Occipital lobe (tissue), 2 donors: ENCODE results near the gene IFT20. TPM values are rescaled to one million over a fixed set of nuclear protein-coding genes. Genes with fewer than 3 reads are reported as not detected.

ENCODE experiments used
- DNase-seq: peaks from one replicate; lab custom pipeline; 2025; lab: John Stamatoyannopoulos, UW
- total RNA-seq: library from RNA; depleted of rRNA; stranded (reverse); fragments of >200 nt; gene quantifications from one replicate; pipeline ENCODE4 v1.2.3, GENCODE V29; 2014

The IFT20 gene
- total RNA-seq, 1 donor from 2014 or later: 29.6 TPM

GRCh38 chr17:28338056-28338768, 2.9 kb upstream of the IFT20 start:
- DNase-seq: no peak

DNA sequence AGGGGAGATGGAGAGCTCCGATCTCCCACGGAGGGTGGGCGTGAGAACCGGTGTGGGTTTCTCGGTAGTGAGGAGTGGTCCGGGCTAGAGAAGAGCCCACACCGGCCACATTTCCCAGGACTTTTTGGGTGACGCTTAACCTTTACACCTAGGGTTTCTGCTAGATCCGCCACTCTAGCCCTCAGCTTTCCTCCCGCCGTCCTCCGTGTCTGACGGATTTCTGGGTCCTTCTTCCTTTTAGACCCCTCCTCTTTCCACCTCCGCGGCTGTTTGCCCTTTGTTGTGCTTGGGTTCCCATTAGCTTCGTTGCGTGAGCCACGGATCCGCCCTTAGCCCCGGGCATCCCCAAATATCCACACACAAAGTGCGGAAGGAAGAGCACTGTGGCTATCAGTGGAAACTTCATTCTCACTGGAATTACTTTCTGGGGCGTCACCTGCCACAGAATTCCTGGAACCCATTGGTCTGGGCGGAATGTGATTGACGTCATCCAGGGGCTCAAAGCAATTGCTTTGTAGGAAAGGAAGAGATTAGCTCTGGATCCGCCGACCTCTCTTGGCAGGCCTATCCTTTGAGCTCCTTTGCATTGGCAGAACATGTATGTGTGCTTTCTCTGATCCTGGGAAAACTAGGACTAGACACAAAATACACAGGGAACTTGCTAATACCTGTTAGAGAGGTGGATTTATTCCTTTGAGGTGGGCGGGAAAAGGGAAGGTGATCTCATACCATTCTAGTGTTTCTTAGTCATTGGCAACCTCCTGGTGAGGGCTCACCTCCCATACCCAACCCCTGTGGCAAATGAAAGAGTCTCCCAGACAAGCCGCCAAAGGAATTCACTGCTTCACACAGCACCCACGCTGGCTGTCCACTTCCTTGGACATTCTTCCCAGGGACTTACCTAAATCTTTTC, 943 bp upstream of the IFT20 start:
- no peak for DNase-seq

DNA sequence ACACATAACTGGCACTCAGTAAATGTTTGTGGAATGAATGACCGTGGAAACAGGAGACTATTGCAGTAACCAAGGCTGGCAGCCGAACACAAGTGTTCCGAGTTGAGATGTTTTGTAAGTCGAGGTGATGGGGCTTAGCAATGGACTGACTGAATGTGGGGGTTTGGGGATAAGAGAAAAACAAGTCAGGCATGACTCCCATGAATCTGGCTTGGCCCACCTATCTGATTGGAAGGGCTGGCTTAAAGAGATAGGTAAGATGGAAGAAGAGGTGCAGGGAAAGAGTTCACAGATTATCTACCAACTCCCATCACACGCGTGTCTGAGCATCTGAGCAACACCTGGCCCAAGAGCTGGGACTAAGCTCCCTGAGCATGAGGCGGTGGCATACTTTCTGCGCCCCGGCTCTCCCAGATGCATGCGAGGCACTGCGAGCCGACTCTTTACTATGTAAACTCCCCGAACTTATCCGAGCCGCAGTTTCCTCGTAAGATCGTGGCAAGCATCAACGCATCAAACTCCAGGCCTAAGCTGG, 539 bp downstream of the IFT20 start:
- no peak for DNase-seq

- no peak for DNase-seq
These were observed 1.1 kb downstream of the IFT20 start for GRCh38 chr17:28334171-28334570.

DNA sequence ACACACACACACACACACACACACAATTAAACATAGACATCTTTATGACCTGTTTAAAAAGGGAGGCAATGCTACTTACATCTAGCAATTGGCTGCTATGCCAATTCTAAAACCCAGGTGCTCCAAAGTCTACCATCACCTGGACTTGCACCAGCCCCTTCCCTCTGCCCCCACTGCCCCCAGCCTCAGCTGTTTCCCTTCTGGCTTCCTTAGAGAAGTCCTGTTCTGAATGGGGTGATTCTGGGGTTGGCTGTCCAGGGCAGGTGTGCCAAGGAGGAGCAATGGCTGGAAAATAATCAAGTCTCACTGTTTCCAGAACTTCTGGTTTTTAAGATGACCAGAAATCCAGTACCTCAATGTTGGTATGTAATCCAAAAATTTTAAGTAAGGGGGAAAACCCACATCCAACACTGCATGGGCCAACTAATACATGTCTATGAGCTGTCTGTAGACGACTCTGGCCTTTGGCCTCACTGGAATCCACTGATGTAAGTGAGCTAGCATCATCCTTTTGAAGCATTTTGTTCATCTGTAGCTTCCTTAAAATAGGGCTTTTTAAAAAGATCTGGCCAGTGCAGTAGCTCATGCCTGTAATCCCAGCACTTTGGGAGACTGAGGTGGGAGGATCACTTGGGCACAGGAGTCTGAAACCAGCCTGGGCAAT, 2.1 kb downstream of the IFT20 start:
- no peak for DNase-seq

DNA sequence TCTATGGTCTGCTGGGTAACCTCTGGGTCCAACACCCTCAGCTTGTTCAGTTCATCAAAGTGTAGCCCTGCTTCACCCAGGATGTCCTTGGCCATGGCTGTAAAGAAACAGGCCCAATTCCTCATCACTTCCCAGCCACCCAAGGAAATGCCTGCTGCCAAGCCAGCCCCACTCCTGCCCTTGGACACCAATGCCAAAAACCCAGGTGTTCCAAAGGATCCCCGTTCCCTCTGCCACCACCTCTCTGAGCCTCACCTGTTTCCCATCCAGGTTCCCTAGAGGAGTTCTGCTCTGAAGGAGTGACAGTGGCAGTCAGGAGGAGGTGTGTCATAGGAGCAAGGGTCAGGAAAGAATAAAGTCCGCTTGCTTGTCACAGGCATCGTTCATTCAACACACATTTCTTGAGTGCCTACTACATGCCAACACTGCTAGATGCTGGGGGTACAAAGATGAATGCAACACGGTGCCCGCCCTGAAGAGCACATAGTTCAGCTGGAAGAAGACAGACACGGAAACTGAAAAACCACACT, 3.3 kb downstream of the IFT20 start:
- no peak for DNase-seq

DNA sequence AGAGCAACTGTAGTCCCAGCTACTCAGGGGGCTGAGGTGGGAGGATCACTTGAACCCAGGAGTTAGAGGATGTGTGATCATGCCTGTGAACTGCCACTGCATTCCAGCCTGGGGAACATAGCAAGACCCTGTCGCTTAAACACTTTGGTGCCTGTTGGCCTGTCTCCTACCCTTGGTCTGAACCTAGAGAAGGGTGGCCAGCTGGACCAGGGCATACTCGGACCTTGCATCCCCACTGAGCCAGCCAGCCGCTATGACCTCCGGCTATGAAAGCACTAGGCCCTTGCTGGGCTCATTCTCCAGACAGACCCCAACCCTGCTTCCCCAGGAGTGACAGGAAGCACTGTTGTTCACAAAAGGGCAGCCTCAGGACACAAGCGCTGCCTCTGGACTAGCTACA, 4.6 kb downstream of the IFT20 start:
- no peak for DNase-seq

- DNase-seq: no peak
These were observed 6.9 kb downstream of the IFT20 start for GRCh38 chr17:28328325-28328724.

GRCh38 chr17:28327709-28328108, 7.6 kb downstream of the IFT20 start:
- no peak for DNase-seq

DNA sequence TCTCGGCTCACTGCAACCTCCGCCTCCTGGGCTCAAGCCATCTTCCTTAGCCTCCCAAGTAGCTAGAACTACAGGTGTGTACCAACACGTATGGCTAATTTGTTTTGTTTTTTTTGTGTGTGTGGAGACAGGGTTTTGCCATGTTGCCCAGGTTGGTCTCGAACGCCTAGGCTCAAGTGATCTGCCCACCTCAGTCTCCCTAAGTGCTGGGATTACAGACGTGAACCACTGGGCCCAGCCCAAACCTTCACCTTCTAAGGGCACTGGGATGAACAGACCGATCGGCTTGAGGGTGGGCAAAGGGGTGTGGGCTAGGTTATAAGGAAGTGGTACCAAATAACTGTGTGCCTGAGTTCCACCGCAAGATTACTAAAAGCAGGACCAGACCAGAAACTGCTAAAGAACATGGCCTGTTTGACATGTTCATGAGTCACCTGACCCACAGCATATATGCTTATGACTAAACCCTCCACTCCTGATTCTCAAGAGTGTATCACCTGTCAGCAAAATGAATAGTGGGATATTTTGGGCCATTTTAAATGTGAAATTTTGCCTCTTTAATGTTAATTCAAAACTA, 8.2 kb downstream of the IFT20 start:
- no peak for DNase-seq

- DNase-seq: no peak
These were observed 9.2 kb downstream of the IFT20 start for GRCh38 chr17:28326114-28326513.

- DNase-seq: no peak
These were observed 10.1 kb downstream of the IFT20 start for GRCh38 chr17:28325211-28325610.

DNA sequence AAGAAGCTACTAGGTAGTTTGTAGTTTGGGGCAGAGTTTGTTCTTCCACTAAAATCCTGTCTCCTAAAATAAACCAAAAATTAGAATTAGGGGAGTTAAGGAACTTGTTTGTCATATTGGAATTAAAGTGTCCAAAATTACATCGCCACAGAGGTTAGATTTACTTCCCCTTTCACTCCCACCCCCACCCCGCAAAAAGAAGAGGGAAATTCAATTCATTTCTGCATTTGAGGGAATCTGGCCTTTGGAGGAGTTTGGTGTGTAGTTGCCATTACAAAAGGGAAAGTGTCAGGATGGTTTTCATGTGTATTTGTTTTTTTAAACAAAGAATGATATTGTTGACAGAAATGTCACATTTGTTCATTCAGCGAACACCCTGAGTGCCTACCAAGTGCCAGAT, 10.5 kb downstream of the IFT20 start:
- DNase-seq: no peak

DNA sequence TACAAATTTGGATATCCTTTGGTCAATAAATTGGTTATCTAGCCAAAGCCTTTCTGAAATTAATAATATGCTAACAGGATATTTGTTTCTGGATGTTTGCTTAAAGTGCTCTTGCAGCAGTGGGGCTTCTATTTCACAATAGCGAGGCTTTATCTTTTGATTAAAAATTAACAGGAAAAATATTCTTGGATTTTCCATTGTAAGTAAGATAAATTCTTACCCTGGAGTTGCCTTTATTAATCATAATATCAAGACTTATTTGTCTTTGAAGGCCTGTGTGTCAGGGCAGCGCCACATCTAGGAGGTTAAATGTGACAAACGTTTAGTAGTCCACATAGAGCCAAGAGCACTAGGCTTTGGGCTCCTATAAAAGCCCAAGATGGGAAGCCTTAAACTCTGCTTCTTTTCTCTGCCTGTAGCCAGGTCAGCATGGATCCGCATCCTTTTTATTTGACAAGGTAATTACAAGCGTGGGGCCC, 11.0 kb downstream of the IFT20 start:
- DNase-seq: no peak

GRCh38 chr17:28320215-28321061, 14.8 kb downstream of the IFT20 start:
- no peak for DNase-seq

- no peak for DNase-seq
These were observed 15.7 kb downstream of the IFT20 start for GRCh38 chr17:28319598-28319935.

- DNase-seq: peak; percentile 96
These were observed 16.3 kb downstream of the IFT20 start, which contains the start of gene TMEM97 for GRCh38 chr17:28318759-28319597. Gene TMEM97, plus strand, starts transcription at chr17:28319200. Its CDS starts 40 bp downstream, at chr17:28319240.

GRCh38 chr17:28317966-28318758, 17.1 kb downstream of the IFT20 start:
- no peak for DNase-seq
